Hematopoietic multipotent progenitor cell treated with erythropoietin and hydrocortisone succinate and interleukin-3 and kit ligand, for 17 days (in vitro differentiated cells): ENCODE measurements around the gene TPPP.

ENCODE experiments used
- DNase-seq: peaks from one replicate; pipeline ENCODE4 v3.0.0-alpha.2; 2015; ENCODE audit warnings: low spot score

The TPPP gene

GRCh38 chr5:665541-665955 is 27.6 kb downstream of the TPPP start:
- DNase-seq: no peak

DNA sequence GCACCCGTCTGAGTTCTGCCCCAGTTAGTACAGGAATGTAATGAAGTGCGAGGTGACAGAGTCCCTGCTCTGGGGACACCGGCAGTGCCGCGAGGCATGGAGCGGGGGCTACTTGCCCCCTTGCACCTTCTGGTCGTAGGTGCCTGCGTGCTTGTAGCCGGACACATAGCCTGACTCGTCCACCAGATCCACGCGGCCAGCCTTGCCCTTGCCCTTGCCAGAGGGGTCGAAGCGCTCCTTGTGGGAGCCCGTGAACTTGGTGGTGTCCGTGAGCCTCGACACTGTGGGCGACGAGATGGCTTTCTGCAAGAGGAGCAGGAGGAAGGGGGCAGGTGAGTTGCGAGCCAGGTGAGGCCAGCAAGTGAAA is 28.2 kb downstream of the TPPP start:
- DNase-seq: no peak

GRCh38 chr5:664343-664993 is 28.7 kb downstream of the TPPP start:
- DNase-seq: no peak

DNA sequence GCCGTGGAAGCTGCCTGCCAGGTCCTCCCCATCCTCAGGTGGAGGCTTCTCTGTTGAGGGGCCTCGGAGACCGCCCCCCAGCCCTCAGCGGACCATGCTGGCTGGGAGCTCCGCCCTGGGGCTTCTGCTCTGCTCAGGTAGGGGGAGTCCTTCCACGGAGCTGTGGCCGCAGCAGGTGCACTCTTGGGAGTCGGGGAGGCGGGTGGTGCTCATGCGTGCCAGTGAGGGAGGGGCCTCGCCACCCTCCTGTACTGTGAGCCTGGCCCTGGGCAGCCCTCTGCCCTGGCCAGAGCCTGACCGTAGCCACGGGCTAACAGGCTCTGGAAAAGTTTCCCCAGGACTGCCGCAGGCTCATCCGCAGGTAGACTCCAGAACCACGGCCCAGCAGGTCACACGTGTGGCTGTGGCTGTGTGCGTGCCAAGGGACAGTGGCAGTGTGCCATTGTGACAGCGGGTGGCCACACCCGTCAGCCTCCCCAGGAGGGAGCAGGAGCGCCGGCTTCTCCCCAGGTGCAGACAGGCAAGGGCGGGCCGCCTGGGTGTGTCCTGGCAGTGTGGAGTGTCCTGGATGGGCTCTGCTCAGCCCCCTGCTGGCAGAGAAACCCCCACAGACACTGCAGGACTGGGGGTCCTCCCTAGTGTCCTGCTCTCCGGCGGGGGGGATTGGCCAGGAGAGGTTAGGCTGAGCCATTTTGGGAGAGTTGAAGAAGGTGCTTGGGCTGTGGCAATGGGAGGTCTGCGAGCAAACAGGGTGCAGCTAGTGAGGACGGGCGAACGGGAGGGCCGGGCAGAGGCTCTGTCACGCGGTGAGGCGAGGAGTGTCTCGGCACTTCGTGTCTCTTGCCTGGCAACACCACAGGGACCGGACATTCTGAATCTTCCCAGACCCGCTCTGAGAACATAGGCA is 29.5 kb downstream of the TPPP start:
- DNase-seq: no peak

DNA sequence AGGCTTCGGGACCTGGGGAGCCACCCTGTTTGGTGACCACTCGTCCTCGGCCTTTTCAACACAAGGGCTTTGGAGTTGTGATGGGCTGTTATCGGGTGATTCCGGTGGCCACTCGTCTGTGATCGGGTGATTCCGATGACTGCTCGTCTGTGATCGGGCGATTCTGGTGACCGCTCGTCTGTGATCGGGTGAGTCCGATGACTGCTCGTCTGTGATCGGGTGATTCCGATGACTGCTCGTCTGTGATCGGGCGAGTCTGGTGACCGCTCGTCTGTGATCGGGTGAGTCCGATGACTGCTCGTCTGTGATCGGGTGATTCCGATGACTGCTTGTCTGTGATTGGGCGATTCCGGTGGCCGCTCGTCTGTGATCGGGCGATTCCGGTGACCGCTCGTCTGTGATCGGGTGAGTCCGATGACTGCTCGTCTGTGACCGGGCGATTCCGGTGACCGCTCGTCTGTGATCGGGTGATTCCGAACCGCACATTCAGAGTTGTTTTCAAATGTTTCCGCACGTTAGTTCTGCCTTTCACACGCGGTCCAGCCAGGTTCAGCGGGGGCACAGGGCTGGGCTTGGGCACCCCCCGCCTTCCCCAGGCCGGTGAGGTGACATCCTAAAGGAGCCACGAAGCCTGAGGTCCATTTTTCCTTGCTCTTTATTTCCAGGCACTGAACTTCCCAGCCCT is 30.3 kb downstream of the TPPP start:
- no peak for DNase-seq

GRCh38 chr5:661891-662750 is 31.0 kb downstream of the TPPP start:
- no peak for DNase-seq

DNA sequence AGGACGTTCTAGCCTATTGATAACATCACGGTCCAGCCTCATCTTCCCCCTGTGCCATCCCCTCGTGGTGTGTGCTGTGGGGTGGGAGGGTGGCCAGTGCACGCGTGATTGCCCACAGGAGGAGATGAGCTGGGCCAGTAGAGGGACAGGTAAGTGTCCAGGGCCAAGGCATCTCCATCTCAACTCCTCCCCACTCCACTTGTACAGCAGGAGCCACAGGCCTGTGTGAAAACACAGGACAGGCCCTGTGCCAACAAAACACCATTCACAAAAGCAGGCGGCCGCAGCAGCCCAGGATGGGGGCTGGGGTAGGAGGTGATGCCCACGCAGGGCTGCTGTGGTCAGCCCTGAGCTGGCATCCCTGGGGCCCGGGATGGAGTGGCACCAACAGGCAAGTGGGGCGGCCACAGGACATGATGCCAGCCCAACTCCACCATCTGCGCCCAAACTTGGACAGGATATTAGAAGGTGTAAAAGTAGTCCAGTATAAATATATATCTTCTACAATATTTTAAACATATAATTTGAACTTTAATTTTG is 32.6 kb downstream of the TPPP start:
- no peak for DNase-seq

DNA sequence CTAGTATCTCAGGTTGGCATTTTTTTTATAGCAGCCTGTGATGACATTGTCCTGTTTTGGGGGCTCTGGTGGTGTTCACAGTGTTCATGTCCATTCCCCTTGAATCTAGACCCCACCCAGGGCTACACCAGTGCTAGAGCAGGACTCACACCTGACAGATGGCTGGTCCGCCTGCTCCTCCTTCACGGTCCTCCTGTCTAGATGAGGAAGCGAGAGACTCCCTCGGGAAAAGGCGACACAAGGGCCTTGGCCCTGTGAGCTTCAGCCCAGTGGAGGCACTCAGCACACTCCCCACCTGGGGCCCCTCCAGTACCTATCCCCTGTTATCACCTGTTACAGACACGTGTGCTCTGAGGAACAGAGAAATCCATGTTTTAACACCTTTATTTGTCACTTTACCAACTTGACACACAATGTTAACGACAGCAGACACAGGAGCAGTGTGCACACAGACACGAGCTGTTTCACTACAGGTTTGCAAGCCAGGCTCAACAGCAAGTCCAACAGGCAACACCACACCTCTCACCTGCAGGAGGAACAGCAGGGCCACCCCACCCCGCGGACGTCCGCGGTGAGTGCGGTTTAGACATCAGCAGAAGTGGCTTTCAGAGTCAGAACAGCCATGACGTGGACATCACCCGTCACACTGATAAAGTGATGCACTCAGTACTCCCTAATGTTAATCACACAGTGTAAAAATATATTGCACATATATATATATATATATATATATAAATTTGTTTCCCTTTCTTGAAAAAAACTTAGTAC is 33.5 kb downstream of the TPPP start:
- DNase-seq: no peak

DNA sequence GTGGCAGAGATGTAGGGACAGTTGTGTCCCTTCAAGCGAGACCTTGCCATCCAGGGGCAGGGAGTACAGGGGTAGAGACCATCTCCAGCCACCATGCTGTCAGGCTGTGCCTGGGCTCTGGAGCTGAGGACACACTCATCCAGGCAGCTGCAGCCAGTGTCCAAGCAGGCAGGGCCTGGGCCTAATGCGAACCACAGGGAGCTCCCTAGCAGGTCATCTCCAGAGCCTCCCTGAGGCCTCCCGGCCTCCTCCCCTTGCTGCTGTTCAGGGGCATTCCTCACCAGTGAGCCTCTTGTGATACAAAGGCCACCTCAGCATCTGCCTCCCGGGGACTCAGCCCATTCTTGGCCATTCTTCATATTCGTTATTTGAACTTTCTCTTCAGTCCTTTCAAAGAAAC is 35.0 kb downstream of the TPPP start:
- no peak for DNase-seq

DNA sequence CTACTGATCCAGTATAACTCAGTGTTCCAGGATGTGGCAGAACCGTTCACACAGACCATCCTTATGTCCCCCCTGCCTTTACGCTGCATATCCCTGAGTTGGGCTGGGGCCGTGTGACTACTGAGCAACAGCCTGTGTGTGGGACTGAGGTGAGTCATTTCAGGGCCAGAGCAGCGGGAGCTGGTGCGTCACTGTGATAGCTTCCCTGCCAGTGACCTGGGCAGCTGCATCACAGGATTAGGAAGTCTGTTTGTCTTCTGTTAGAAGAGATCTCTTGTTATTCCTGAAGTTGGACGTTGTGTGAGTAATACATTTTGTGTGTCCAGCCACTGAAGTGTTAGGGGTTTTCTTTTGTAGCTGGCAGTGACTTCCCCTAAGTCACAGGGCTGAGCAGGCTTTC is 35.6 kb downstream of the TPPP start:
- no peak for DNase-seq

GRCh38 chr5:655406-655805 is 37.7 kb downstream of the TPPP start:
- DNase-seq: no peak

GRCh38 chr5:654071-654778 is 38.9 kb downstream of the TPPP start:
- no peak for DNase-seq

DNA sequence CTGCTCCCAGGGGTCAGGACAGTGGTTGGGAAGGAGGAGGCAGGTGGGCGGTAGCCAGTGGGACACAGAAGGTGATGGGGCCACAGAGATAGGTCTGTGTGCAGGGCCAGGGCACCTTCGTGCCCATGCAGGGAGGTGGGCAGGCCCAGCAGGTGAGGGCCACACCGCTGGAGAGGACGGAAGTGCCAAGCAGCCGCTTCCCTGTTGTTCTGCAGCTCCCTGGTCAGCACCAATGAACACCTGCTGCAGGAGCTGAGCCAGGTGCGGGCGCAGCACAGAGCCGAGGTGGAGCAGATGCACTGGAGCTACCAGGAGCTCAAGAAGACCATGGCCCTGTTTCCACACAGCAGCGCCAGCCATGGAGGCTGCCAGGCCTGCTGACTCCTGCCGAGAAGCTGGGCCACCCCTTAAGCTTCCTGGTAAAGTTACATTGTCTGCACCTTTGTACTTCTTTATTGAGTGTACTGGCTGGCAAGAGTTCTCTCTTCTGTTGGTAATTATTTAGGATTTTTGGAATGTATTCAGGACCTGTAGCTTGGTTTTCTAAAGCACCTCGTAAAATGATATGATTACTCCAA is 40.3 kb downstream of the TPPP start:
- DNase-seq: no peak

GRCh38 chr5:652023-652515 is 41.1 kb downstream of the TPPP start:
- DNase-seq: no peak

DNA sequence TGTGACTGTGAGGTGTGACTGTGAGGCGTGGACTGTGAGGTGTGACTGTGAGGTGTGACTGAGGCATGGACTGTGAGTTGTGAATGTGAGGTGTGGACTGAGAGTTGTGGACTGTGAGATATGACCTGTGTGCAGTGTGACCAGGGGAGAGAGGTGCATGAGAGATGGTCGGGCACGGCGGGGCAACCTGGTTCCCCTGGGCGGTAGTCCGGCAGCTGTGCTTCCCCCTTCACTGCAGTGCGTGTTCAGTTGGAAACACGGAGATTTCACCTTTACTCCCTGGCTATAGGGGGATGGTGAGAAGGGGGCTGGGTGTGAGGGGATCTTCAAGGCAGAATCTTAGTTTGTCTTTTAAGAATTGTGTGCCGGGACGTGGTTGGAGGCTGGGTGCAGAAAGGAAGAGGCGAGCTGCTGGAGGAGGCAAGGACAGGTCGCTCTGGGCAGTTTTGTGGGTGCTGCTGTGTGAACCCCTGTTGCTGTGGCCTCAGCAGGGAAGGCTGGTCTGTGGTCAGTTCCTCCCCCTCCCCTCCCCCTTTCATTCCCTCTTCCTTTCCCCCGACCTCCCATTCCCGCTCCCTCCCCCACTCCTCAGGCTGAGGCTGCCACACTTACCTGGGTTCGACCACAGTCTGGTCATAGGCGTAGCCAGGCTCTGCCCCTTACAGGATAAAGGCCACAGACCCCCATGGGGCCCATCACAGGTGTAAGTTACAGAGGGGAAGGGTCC is 41.7 kb downstream of the TPPP start:
- no peak for DNase-seq

DNA sequence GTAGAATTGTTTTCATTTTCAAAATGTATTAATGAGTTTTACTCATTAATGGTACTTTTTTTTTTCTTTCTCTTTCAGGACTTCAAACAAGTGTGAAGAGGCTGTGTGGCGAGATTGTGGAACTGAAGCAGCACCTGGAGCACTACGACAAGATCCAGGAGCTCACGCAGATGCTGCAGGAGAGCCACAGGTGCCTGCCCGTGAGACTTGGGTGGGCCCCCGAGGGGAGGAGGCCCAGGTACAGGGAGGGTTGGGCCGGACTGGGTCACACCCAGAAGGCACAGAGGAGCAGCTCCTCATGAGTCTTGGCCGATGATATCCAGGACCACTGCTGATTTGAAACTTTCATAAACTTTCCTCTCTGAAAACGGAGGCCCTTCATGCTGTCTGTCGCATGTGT is 45.4 kb downstream of the TPPP start:
- no peak for DNase-seq

DNA sequence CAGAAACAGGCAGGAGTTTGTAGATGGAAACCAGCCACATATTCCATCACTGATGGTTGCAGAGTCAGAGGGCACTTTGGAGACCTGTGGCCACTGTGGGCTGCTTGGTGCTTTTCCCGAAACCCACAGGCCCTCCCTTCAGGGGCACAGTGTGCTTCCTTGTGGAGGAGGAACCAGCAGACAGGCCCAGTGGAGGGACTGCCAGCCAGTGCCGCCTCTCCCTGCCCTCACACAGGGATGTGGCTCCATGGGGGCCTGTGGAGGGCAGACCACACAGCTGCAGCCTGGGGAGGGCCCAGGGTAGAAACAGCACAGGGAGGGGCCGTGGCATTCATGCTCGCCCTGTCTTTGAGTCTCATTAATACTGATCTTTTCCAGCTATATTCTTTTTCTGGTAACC is 45.8 kb downstream of the TPPP start:
- DNase-seq: no peak

- no peak for DNase-seq
These were observed 46.6 kb downstream of the TPPP start for GRCh38 chr5:646396-647201.
